GM12892 (cell line): ENCODE data around the gene NECAP2.

Experiments used
- POLR2A ChIP-seq: IDR thresholded peaks from 2 replicates; pipeline ENCODE4 v1.6.1; 2011; ENCODE audit warnings: low read depth, low read length, control low read depth
- POLR2AphosphoS5 ChIP-seq: IDR thresholded peaks from 2 replicates; pipeline ENCODE4 v1.6.1; 2011; ENCODE audit warnings: low read depth, low read length, control low read depth
- TAF1 ChIP-seq: IDR thresholded peaks from 2 replicates; pipeline ENCODE4 v1.6.1; 2011; ENCODE audit warnings: low read depth, mild to moderate bottlenecking, control low read depth, low read length, borderline replicate concordance

DNA sequence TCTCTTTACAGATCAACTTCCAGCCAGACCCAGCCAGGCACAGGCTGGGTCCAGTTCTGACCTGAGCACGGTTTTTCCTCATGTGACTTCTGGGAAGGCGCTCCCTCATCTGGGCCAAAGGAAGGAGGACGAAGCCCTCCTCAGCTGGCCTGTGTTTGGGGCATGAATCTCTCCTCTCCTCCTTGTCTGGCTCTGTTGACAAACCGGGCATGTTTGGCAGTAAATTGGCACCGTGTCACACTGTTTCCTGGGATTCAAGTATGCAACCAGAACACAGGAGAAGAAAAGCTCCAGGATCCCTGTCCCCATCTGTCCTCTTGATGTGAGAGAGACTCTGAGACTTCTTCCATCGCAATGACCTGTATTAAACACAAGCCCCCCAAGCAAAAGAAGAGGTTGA is 18.3 kb downstream of the NECAP2 start:
- TF ChIP-seq POLR2AphosphoS5 (no peak), POLR2A (no peak), TAF1 (no peak)
